Sigmoid colon (tissue), 7 donors: Measurements from ENCODE around the gene ABCA2. TPM values are rescaled to one million over a fixed set of nuclear protein-coding genes. Genes with fewer than 3 reads are reported as not detected.

Experiments
- DNase-seq: peaks from one replicate; pipeline ENCODE4 v3.0.0-alpha.2; 2019
- H3K27ac ChIP-seq, 4 donors: fragments of 200-600 bp; sonication (generic); one replicate each; pipeline ENCODE4 v1.5.1; 2016 to 2019; ENCODE audit warnings: mild to moderate bottlenecking in 1 of 4
- H3K27me3 ChIP-seq, 3 donors: fragments of 200-600 bp; sonication (generic); one replicate each; pipeline ENCODE4 v1.5.1; 2019; ENCODE audit warnings: mild to moderate bottlenecking in 1 of 3
- H3K36me3 ChIP-seq, 4 donors: fragments of 200-600 bp; sonication (generic); one replicate each; pipeline ENCODE4 v1.5.1; 2016 to 2019
- H3K4me1 ChIP-seq, 4 donors: fragments of 200-600 bp; sonication (generic); one replicate each; pipeline ENCODE4 v1.5.1; 2017 to 2019
- H3K4me3 ChIP-seq, 4 donors: fragments of 200-600 bp; sonication (generic); one replicate each; pipeline ENCODE4 v1.5.1; 2017 to 2019; ENCODE audit warnings: mild to moderate bottlenecking in 2 of 4, moderate library complexity in 1 of 4
- H3K9me3 ChIP-seq, 4 donors: fragments of 200-600 bp in 3 of 4; sonication (generic) in 3 of 4; one replicate each; pipeline versions ENCODE4 v1.5.1 to v1.6.1; 2013 to 2019
- EP300 ChIP-seq, 4 donors: sonication (generic); formaldehyde crosslinking; IDR thresholded peaks; one replicate each; pipeline ENCODE4 v1.6.1; 2017; ENCODE audit warnings: antibody characterized with exemption in 4 of 4
- POLR2A ChIP-seq, 2 donors: fragments of 450-650 bp; IDR thresholded peaks; one replicate each; pipeline ENCODE4 v1.6.1; 2016; ENCODE audit warnings: antibody characterized with exemption in 2 of 2, mild to moderate bottlenecking in 2 of 2, moderate library complexity in 2 of 2
- POLR2AphosphoS5 ChIP-seq, 4 donors: sonication (generic); formaldehyde crosslinking; IDR thresholded peaks; one replicate each; pipeline ENCODE4 v1.6.1; 2017; ENCODE audit warnings: antibody characterized with exemption in 4 of 4
- WGBS, 2 donors: extraction: QIAGEN DNeasy Blood & Tissue Kit; methylation state at CpG; one replicate each; pipeline ENCODE4 v1.1.7; 2013; 5-methylcytosine and 5-hydroxymethylcytosine counted together
- intact Hi-C: fragments of 100-400 bp; cut with DNase I; formaldehyde crosslinking; loops from one replicate; pipeline ENCODE4 v1.15.1; 2023
- polyA plus RNA-seq, 3 donors: library from polyadenylated mRNA; stranded (reverse); fragments of 200-250 nt; gene quantifications; one replicate each; pipeline ENCODE4 v1.2.3, GENCODE V29; 2013
- total RNA-seq, 4 donors: library from RNA; depleted of rRNA; stranded (reverse); fragments of >200 nt; gene quantifications; one replicate each; pipeline ENCODE4 v1.1.0, GENCODE V29; 2016
- TF ChIP-seq, protein P1 (sequence below), 4 experiments: fragments of 450-650 bp in 3 of 4; fragments of 200-600 bp in 1 of 4; IDR thresholded peaks; one replicate each; pipeline ENCODE4 v1.5.1; 2016 to 2019; ENCODE audit warnings: antibody characterized with exemption in 4 of 4, mild to moderate bottlenecking in 3 of 4, moderate library complexity in 2 of 4
- donor health status: healthy with polysubstance abuse.
- donor health status: Bipolar disorder and iron deficiency.
- donor health status: healthy.

ABCA2 gene
- total and polyA plus RNA-seq, 7 donors, result 6.0 to 28.6 (median 12.5) TPM

DNA sequence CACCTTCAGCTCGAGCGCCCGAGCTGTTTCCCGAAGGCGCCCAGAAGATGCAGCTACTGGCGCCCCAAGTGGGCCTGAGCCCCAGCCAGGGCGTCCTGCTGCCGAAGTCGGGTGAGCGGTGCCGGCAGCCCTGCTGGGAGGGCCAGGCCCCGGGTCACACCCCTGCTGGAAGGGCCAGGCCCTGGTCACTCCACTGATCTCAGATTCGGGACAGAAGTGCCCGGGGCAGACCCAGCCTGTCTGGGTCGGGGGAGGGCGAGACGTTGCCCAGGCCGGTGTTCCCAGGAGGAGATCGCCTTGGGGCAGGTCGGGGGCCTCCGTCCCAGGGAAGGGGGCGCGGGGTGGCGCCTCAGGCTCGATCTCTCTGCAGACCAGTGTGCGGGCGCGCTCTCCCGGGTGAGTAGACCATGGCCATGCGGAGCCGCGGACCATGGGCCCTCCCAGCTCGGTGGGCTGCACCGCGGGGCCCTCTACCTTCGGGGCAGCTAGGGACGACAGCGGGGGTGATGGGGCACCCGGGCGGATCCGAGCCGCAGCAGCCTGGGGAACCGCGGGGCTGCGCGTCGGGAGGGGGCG is 42.9 kb downstream of the ABCA2 start:
- Histone ChIP-seq H3K27ac (no peak overlapping the region), H3K27me3 (peaks cover 16 to 63% (median 41%) of the 10 kb centered on the region in 3 donors), H3K9me3 (no peaks in the 10 kb centered on the region), H3K4me1 (peaks cover 0 to 13% (median 3%) of the 10 kb centered on the region in 4 donors), H3K36me3 (no peaks in the 10 kb centered on the region), H3K4me3 (no peak overlapping the region)
- TF ChIP-seq, protein P1, sequence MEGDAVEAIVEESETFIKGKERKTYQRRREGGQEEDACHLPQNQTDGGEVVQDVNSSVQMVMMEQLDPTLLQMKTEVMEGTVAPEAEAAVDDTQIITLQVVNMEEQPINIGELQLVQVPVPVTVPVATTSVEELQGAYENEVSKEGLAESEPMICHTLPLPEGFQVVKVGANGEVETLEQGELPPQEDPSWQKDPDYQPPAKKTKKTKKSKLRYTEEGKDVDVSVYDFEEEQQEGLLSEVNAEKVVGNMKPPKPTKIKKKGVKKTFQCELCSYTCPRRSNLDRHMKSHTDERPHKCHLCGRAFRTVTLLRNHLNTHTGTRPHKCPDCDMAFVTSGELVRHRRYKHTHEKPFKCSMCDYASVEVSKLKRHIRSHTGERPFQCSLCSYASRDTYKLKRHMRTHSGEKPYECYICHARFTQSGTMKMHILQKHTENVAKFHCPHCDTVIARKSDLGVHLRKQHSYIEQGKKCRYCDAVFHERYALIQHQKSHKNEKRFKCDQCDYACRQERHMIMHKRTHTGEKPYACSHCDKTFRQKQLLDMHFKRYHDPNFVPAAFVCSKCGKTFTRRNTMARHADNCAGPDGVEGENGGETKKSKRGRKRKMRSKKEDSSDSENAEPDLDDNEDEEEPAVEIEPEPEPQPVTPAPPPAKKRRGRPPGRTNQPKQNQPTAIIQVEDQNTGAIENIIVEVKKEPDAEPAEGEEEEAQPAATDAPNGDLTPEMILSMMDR (IDR thresholded peaks at IDR 0.05), result no peak
- TF ChIP-seq POLR2A (IDR thresholded peaks at IDR 0.05) (no peak), EP300 (IDR thresholded peaks at IDR 0.05) (no peak), POLR2AphosphoS5 (IDR thresholded peaks at IDR 0.05) (no peak)
- intact Hi-C loops, result no loop called here
- WGBS, 2 donors, result 8 to 11% methylated on average over 48 of the region's 48 CpGs
- no peak for DNase-seq

GRCh38 chr9:136984464-136985026 is 43.5 kb downstream of the ABCA2 start:
- no peak for DNase-seq
- no peak overlapping the region for H3K4me3 ChIP-seq
- H3K36me3 ChIP-seq, result no peaks in the 10 kb centered on the region
- peaks cover 16 to 63% (median 47%) of the 10 kb centered on the region in 3 donors for H3K27me3 ChIP-seq
- intact Hi-C loops, result no loop called here
- 55 to 65% methylated on average over 29 of the region's 29 CpGs for whole genome bisulfite sequencing, 2 donors
- no peak overlapping the region for H3K27ac ChIP-seq
- H3K4me1 ChIP-seq, result peaks cover 0 to 13% (median 3%) of the 10 kb centered on the region in 4 donors
- H3K9me3 ChIP-seq, result no peaks in the 10 kb centered on the region
- TF ChIP-seq EP300 (IDR thresholded peaks at IDR 0.05) (no peak), POLR2AphosphoS5 (IDR thresholded peaks at IDR 0.05) (no peak), POLR2A (IDR thresholded peaks at IDR 0.05) (no peak)
- TF ChIP-seq, protein P1 (IDR thresholded peaks at IDR 0.05), result no peak

DNA sequence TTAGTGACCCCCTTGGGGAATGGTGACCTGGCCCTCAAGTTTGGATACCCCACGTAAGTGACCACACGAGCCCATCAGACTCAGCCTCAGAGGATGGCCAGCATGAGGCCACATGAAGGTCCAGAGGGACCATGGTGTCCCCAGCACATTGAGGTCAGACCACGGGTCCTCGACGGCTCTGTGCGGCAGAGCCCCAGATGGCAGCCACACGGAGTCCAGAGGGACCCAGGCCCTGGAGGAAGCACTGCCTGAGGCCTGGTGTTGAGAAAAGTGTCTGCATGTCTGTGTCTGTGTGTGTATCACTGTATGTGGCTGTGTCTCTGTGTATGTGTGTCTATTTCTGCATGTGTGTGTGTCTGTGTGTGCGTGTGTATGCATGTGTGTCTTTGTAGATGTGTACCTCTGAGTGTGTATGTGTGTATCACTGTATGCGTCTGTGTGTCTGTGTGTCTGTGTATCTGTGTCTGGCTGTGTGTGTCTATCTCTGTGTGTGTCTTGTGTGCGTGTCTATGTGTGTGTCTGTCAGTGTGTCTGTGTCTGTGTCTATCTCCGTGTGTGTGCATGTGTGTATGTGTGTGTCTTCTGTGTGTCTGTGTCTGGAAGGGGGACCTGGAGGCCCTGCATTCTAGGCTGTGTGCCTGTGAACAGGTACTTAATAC is 44.3 kb downstream of the ABCA2 start:
- Histone ChIP-seq H3K4me1 (peaks cover 0 to 13% (median 3%) of the 10 kb centered on the region in 4 donors), H3K27ac (no peak overlapping the region), H3K4me3 (no peak overlapping the region), H3K27me3 (peaks cover 16 to 68% (median 55%) of the 10 kb centered on the region in 3 donors), H3K9me3 (no peaks in the 10 kb centered on the region), H3K36me3 (no peaks in the 10 kb centered on the region)
- intact Hi-C loops, result no loop called here
- DNase-seq, result no peak
- WGBS, 2 donors, result 83% methylated on average over 11 of the region's 11 CpGs
- TF ChIP-seq, protein P1 (IDR thresholded peaks at IDR 0.05), result no peak
- TF ChIP-seq EP300 (IDR thresholded peaks at IDR 0.05) (no peak), POLR2A (IDR thresholded peaks at IDR 0.05) (no peak), POLR2AphosphoS5 (IDR thresholded peaks at IDR 0.05) (no peak)

DNA sequence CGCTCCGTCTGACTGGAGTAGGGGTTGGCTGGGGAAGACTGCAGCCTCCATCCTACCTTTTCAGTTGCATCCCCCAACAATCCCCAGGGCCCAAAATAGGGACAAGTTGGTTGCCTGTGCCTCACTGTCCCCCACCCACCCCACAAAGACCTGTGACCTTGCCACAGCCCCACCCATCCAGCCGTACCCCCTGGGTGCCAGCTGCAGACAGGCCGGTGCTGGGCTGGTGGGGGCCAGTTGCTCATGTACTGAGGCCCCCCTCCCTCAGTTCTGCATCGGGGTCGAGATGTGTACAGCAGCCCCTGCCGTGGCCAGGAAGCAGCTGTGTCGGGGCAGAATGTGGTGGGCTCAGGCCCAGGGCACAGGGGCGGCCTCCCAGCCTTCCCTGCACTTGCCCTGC is 44.9 kb downstream of the ABCA2 start:
- H3K27ac ChIP-seq, result no peak overlapping the region
- no peak for DNase-seq
- WGBS, 2 donors, result 80 to 81% methylated on average over 9 of the region's 9 CpGs
- H3K9me3 ChIP-seq, result no peaks in the 10 kb centered on the region
- no peaks in the 10 kb centered on the region for H3K36me3 ChIP-seq
- H3K27me3 ChIP-seq, result peaks cover 16 to 69% (median 57%) of the 10 kb centered on the region in 3 donors
- TF ChIP-seq POLR2AphosphoS5 (IDR thresholded peaks at IDR 0.05) (no peak), POLR2A (IDR thresholded peaks at IDR 0.05) (no peak), EP300 (IDR thresholded peaks at IDR 0.05) (no peak)
- TF ChIP-seq, protein P1 (IDR thresholded peaks at IDR 0.05), result no peak
- H3K4me3 ChIP-seq, result no peak overlapping the region
- intact Hi-C loops, result no loop called here
- peaks cover 0 to 16% (median 6%) of the 10 kb centered on the region in 4 donors for H3K4me1 ChIP-seq
